WTC11 (cell line): ENCODE measurements around the gene OR2F2.

Experiments used
- NFYB ChIP-seq: sonication (generic); formaldehyde crosslinking; conservative IDR thresholded peaks from 2 replicates; pipeline ENCODE4 v1.8.0; 2022; ENCODE audit warnings: low read depth, missing genetic modification reagents
- NR2C2 ChIP-seq: sonication (generic); formaldehyde crosslinking; IDR thresholded peaks from 2 replicates; pipeline ENCODE4 v1.8.0; 2022; ENCODE audit warnings: mild to moderate bottlenecking, missing genetic modification reagents
- TF ChIP-seq, protein P1 (sequence below): fragments of 200-600 bp; IDR thresholded peaks from 2 replicates; pipeline ENCODE4 v1.8.0; 2022; ENCODE audit warnings: antibody characterized with exemption
- TF ChIP-seq, protein P2 (sequence below): sonication (generic); formaldehyde crosslinking; IDR thresholded peaks from 2 replicates; pipeline ENCODE4 v1.8.0; 2022; ENCODE audit warnings: mild to moderate bottlenecking, missing genetic modification reagents

DNA sequence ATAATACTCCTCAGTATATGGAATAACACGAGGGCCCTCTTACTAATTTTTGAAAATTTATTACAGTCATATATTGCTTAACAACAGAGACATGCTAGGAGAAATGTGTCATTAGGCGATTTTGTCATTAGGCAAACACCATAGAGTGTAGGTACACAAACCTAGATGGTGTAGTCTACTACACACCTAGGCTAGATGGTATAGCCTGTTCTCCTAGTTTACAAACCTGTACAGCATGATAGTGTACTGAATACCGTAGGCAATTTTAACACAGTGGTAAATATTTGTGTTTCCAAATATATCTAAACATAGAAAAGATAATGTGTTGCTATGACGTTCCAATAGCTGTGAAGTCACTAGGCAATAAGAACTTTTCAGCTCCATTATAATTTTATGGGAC is 32.4 kb downstream of the OR2F2 start:
- TF ChIP-seq, protein P1, sequence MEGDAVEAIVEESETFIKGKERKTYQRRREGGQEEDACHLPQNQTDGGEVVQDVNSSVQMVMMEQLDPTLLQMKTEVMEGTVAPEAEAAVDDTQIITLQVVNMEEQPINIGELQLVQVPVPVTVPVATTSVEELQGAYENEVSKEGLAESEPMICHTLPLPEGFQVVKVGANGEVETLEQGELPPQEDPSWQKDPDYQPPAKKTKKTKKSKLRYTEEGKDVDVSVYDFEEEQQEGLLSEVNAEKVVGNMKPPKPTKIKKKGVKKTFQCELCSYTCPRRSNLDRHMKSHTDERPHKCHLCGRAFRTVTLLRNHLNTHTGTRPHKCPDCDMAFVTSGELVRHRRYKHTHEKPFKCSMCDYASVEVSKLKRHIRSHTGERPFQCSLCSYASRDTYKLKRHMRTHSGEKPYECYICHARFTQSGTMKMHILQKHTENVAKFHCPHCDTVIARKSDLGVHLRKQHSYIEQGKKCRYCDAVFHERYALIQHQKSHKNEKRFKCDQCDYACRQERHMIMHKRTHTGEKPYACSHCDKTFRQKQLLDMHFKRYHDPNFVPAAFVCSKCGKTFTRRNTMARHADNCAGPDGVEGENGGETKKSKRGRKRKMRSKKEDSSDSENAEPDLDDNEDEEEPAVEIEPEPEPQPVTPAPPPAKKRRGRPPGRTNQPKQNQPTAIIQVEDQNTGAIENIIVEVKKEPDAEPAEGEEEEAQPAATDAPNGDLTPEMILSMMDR: no peak
- TF ChIP-seq NR2C2 (CRISPR knock-in tag) (no peak), NFYB (no peak)
- TF ChIP-seq, protein P2, sequence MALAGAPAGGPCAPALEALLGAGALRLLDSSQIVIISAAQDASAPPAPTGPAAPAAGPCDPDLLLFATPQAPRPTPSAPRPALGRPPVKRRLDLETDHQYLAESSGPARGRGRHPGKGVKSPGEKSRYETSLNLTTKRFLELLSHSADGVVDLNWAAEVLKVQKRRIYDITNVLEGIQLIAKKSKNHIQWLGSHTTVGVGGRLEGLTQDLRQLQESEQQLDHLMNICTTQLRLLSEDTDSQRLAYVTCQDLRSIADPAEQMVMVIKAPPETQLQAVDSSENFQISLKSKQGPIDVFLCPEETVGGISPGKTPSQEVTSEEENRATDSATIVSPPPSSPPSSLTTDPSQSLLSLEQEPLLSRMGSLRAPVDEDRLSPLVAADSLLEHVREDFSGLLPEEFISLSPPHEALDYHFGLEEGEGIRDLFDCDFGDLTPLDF (CRISPR knock-in tag): no peak
